Mammary epithelial cell (primary cell): ENCODE results near the gene MREG.

Experiments used
- EZH2 ChIP-seq: IDR thresholded peaks from 2 replicates; pipeline ENCODE4 v1.6.1; 2012; ENCODE audit warnings: low read length, inconsistent platforms, borderline replicate concordance
- TF ChIP-seq, protein P1 (sequence below), 2 donors: IDR thresholded peaks in 1 of 2; conservative IDR thresholded peaks in 1 of 2; 2 replicates each; pipeline ENCODE4 v1.5.1; 2011 to 2012; ENCODE audit warnings: inconsistent platforms in 2 of 2, low read length in 2 of 2, mild to moderate bottlenecking in 2 of 2, control low read depth in 1 of 2, low read depth in 1 of 2; ENCODE audit not compliant: insufficient read depth in 1 of 2; ENCODE audit errors: extremely low read depth in 1 of 2

DNA sequence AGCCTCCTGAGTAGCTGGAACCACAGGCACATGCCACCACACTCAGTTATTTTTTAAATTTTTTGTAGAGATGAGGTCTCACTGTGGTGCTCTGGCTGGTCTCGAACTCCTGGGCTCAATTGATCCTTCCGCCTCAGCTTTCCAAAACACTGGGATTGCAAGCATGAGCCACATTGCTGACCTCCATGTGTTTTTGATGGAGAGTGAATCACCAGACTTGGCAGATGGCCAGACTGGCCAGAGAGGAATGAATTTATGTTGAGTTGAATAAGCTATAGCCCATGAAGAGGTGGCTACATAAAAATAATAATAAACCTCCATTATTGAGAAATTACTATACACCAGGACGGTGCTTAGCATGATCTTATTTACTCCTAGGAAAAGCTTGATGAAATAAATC lies 91.5 kb downstream of the MREG start:
- TF ChIP-seq, protein P1, sequence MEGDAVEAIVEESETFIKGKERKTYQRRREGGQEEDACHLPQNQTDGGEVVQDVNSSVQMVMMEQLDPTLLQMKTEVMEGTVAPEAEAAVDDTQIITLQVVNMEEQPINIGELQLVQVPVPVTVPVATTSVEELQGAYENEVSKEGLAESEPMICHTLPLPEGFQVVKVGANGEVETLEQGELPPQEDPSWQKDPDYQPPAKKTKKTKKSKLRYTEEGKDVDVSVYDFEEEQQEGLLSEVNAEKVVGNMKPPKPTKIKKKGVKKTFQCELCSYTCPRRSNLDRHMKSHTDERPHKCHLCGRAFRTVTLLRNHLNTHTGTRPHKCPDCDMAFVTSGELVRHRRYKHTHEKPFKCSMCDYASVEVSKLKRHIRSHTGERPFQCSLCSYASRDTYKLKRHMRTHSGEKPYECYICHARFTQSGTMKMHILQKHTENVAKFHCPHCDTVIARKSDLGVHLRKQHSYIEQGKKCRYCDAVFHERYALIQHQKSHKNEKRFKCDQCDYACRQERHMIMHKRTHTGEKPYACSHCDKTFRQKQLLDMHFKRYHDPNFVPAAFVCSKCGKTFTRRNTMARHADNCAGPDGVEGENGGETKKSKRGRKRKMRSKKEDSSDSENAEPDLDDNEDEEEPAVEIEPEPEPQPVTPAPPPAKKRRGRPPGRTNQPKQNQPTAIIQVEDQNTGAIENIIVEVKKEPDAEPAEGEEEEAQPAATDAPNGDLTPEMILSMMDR (conservative IDR thresholded peaks at IDR 0.05 in 1 of 2, IDR thresholded peaks at IDR 0.05 in 1 of 2; ENCODE audit: extremely low read depth in 1 of 2, insufficient read depth in 1 of 2, low read depth in 1 of 2, low read length in 2 of 2), result no peak
- TF ChIP-seq EZH2, result no peak
